Activated B cell treated with CpG ODN at 0.5 μM for 24 hours (primary cell): ENCODE results near the gene ING3. TPM values are rescaled to one million over a fixed set of nuclear protein-coding genes. Genes with fewer than 3 reads are reported as not detected.

ENCODE experiments used
- ATAC-seq: fragments of 200-7000 bp; cut with Tn5 transposase; one replicate; pipeline ENCODE4 v1.10.0; 2021; ENCODE audit warnings: low read depth, mild to moderate bottlenecking, moderate library complexity
- CTCF ChIA-PET: fragments of 350-600 bp; sonication (Branson Sonifier 250); formaldehyde crosslinking; loops from one replicate; lab custom pipeline; 2021; ENCODE audit warnings: antibody characterized with exemption; lab: Charles Lee
- POLR2A ChIA-PET: fragments of 350-600 bp; sonication (Branson Sonifier 250); formaldehyde crosslinking; loops from one replicate; lab custom pipeline; 2021; ENCODE audit warnings: antibody characterized with exemption; lab: Charles Lee
- DNase-seq: peaks from one replicate; pipeline ENCODE4 v3.0.0; 2022
- H3K27ac Mint-ChIP-seq: one replicate; pipeline ENCODE4 v1.8.0; 2020; ENCODE audit warnings: mixed read lengths
- H3K27me3 Mint-ChIP-seq: one replicate; pipeline ENCODE4 v1.8.0; 2021; ENCODE audit warnings: mixed read lengths
- H3K36me3 Mint-ChIP-seq: one replicate; pipeline ENCODE4 v1.8.0; 2021; ENCODE audit warnings: low read depth, mixed read lengths
- H3K4me1 Mint-ChIP-seq: one replicate; pipeline ENCODE4 v1.8.0; 2021; ENCODE audit warnings: mixed read lengths
- H3K4me3 Mint-ChIP-seq: one replicate; pipeline ENCODE4 v1.8.0; 2020; ENCODE audit warnings: mild to moderate bottlenecking, mixed read lengths
- H3K9me3 Mint-ChIP-seq: one replicate; pipeline ENCODE4 v1.8.0; 2020; ENCODE audit warnings: mixed read lengths
- CTCF ChIP-seq: fragments of 200-600 bp; IDR thresholded peaks from one replicate; pipeline ENCODE4 v1.8.0; 2022; ENCODE audit warnings: antibody characterized with exemption, mild to moderate bottlenecking
- intact Hi-C: fragments of 100-400 bp; cut with micrococcal nuclease; formaldehyde crosslinking; loops from one replicate; pipeline ENCODE4 v1.15.1; 2024
- total RNA-seq: library from RNA; stranded (reverse); gene quantifications from 2 replicates; pipeline ENCODE4 v1.2.3, GENCODE V29; 2022

ING3 gene
- total RNA-seq, 1 donor from 2014 or later: 36.1 TPM

DNA sequence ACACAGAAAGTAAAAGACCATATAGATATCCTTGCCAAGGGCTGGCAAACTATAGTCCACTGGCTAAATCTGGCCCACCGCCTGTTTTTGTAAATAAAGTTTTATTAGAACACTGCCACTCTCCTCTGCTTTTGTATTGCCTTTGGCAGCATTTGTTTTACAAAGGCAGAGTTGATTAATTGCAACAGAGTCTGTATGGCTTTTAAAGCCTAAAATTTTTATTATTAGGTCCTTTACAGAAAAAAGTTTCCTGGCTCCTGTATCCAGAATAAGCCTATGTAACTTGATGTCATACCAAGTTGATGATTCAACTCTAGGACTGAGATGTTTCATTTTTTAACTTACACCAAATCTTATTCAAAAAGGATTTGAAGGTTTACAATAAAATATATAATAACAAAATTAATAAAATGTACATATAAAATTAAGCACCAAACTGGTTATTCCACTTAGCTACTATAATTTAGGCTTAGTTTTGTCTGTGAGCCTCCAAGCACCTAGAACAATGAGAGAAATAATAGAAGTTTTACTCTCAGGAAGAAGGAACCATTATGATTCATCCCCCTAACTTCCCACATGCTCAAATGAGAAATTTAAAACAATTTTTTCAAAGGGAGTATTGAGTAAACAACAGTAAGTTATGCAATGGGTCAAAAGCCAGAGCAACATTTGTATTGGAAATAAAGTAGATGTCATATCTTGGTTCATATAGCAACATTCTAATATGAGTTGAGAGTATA, 69.8 kb downstream of the ING3 start:
- H3K27me3 Mint-ChIP-seq: peaks cover 2% of the 10 kb centered on the region
- H3K27ac Mint-ChIP-seq: no peak overlapping the region
- no peaks in the 10 kb centered on the region for H3K9me3 Mint-ChIP-seq
- ATAC-seq: no peak
- H3K36me3 Mint-ChIP-seq: no peaks in the 10 kb centered on the region
- no peak for TF ChIP-seq CTCF
- H3K4me3 Mint-ChIP-seq: no peak overlapping the region
- no peak for DNase-seq
- POLR2A ChIA-PET: no interaction called here
- intact Hi-C loops: no loop called here
- CTCF ChIA-PET: no interaction called here
- H3K4me1 Mint-ChIP-seq: no peaks in the 10 kb centered on the region

- POLR2A ChIA-PET: no interaction called here
- ATAC-seq (no peak), DNase-seq (no peak)
- H3K27ac Mint-ChIP-seq: no peak overlapping the region
- CTCF ChIA-PET: interaction anchor here (0.5 to 0.6 kb wide), 2 partner anchors 175 to 227 kb away, joined by 3 read pairs; no protein-coding TSS in a partner anchor
- H3K9me3 Mint-ChIP-seq: no peaks in the 10 kb centered on the region
- no peak for TF ChIP-seq CTCF
- peaks cover 6% of the 10 kb centered on the region for H3K27me3 Mint-ChIP-seq
- intact Hi-C loops: no loop called here
- no peak overlapping the region for H3K4me3 Mint-ChIP-seq
- H3K4me1 Mint-ChIP-seq: no peaks in the 10 kb centered on the region
- H3K36me3 Mint-ChIP-seq: no peaks in the 10 kb centered on the region
These were observed 70.7 kb downstream of the ING3 start for GRCh38 chr7:121020989-121021969.

GRCh38 chr7:121023194-121023593, 72.6 kb downstream of the ING3 start:
- Mint-ChIP-seq H3K36me3 (no peaks in the 10 kb centered on the region), H3K27ac (no peak overlapping the region), H3K9me3 (no peaks in the 10 kb centered on the region), H3K4me1 (no peaks in the 10 kb centered on the region), H3K27me3 (peaks cover 4% of the 10 kb centered on the region), H3K4me3 (no peak overlapping the region)
- ATAC-seq: no peak
- TF ChIP-seq CTCF: no peak
- intact Hi-C loops: no loop called here
- DNase-seq: no peak
- POLR2A ChIA-PET: no interaction called here
- CTCF ChIA-PET: no interaction called here

DNA sequence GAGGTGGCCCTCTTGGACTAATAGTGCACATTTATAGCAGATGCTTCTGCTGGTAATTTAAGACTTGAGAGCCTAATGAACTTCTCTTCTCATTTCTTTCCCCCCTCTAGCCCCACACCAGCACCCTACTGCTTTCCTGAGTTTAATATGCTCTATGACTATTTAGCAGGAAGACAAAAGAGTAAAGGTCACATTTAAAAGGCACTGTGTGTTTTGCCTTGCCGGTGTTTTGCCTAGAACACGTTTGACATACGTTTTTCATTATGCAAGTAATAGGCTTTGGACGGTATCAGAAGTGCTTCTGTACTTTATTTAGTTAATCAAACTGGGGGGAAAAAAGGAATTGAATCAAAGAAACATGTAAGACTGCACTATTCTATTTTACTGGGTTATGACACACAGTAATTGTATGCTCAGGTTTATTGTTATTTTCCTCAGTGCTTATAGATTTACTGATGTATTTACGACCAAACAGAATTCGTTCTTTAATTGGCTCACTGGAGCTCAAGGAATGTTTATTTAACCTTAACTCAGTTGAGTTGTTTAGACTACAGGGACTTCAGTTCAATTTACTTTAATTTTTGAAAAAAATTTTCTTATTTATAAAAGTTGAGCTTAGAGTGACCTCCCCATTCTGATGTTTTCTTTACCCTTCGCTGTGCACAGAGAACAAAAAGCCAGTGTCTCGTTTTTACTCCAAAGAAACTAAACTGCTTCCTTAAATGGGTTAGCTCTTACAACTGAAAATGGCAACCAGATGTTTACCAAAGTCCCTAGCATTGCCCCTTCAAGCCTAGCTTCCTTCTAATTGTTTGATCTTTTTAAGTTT, 73.3 kb downstream of the ING3 start:
- CTCF ChIA-PET: no interaction called here

More for the DNA sequence above, 73.3 kb downstream of the ING3 start:
- ATAC-seq (no peak), DNase-seq (no peak)
- H3K27me3 Mint-ChIP-seq: peaks cover 4% of the 10 kb centered on the region
- H3K9me3 Mint-ChIP-seq: no peaks in the 10 kb centered on the region
- no peak overlapping the region for H3K4me3 Mint-ChIP-seq
- intact Hi-C loops: no loop called here
- POLR2A ChIA-PET: no interaction called here
- H3K4me1 Mint-ChIP-seq: no peaks in the 10 kb centered on the region
- no peak overlapping the region for H3K27ac Mint-ChIP-seq
- H3K36me3 Mint-ChIP-seq: no peaks in the 10 kb centered on the region
- no peak for TF ChIP-seq CTCF
